Neural cell (in vitro differentiated cells): ENCODE data around the gene MTMR12.
"Not testable (repeated sequence)": the region's sequence is repeated elsewhere in the genome, so short reads cannot be mapped to it uniquely, and the experiment has no call there.

Experiments
- EZH2 ChIP-seq: fragments of 200-600, 300-800 bp; shearing (Covaris generic), sonication (generic); IDR thresholded peaks from 2 replicates; pipeline ENCODE4 v1.6.1; 2014; ENCODE audit warnings: antibody characterized with exemption, low read length, borderline replicate concordance, mild to moderate bottlenecking; ENCODE audit not compliant: insufficient read depth, poor library complexity, severe bottlenecking
- MXI1 ChIP-seq: fragments of 450-650 bp; conservative IDR thresholded peaks from 2 replicates; pipeline ENCODE4 v1.6.1; 2014; ENCODE audit warnings: antibody characterized with exemption, mild to moderate bottlenecking; ENCODE audit not compliant: poor library complexity, severe bottlenecking
- POLR2AphosphoS5 ChIP-seq: IDR thresholded peaks from 2 replicates; pipeline ENCODE4 v1.6.1; 2012
- RAD21 ChIP-seq: fragments of 450-650 bp; conservative IDR thresholded peaks from 2 replicates; pipeline ENCODE4 v1.6.1; 2014; ENCODE audit warnings: antibody characterized with exemption, mild to moderate bottlenecking, moderate library complexity
- TAF1 ChIP-seq: IDR thresholded peaks from 2 replicates; pipeline ENCODE4 v1.6.1; 2012; ENCODE audit warnings: low read depth
- TF ChIP-seq, protein P1 (sequence below): fragments of 450-650 bp; IDR thresholded peaks from 2 replicates; pipeline ENCODE4 v1.5.1; 2014; ENCODE audit warnings: antibody characterized with exemption, mild to moderate bottlenecking, moderate library complexity; ENCODE audit not compliant: poor library complexity, severe bottlenecking

DNA sequence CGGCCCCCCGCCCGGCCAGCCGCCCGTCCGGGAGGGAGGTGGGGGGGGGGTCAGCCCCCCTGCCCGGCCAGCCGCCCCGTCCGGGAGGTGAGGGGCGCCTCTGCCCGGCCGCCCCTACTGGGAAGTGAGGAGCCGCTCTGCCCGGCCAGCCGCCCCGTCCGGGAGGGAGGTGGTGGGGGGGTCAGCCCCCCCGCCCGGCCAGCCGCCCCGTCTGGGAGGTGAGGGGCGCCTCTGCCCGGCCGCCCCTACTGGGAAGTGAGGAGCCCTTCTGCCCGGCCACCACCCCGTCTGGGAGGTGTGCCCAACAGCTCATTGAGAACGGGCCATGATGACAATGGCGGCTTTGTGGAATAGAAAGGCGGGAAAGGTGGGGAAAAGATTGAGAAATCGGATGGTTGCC is 103.9 kb downstream of the MTMR12 start:
- TF ChIP-seq, protein P1, sequence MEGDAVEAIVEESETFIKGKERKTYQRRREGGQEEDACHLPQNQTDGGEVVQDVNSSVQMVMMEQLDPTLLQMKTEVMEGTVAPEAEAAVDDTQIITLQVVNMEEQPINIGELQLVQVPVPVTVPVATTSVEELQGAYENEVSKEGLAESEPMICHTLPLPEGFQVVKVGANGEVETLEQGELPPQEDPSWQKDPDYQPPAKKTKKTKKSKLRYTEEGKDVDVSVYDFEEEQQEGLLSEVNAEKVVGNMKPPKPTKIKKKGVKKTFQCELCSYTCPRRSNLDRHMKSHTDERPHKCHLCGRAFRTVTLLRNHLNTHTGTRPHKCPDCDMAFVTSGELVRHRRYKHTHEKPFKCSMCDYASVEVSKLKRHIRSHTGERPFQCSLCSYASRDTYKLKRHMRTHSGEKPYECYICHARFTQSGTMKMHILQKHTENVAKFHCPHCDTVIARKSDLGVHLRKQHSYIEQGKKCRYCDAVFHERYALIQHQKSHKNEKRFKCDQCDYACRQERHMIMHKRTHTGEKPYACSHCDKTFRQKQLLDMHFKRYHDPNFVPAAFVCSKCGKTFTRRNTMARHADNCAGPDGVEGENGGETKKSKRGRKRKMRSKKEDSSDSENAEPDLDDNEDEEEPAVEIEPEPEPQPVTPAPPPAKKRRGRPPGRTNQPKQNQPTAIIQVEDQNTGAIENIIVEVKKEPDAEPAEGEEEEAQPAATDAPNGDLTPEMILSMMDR: not testable (repeated sequence)
- not testable (repeated sequence) for TF ChIP-seq MXI1, EZH2, TAF1, POLR2AphosphoS5, RAD21
